DLD1 (cell line): Measurements from ENCODE around the gene CDPF1.

Experiments
- in situ Hi-C: cut with HindIII; loops from 2 replicates; pipeline ENCODE4 v1.10.0; 2017; ENCODE audit warnings: low sequenced_read_pairs

The CDPF1 gene

GRCh38 chr22:46250035-46250782 is at the start of gene CDPF1:
TSS of gene CDPF1 (minus strand) at chr22:46250293. CDS start at chr22:46248284, 2,009 bp downstream.
- in situ Hi-C loops: no loop called here

GRCh38 chr22:46299101-46299500 is 49.0 kb upstream of the CDPF1 start:
- in situ Hi-C loops: no loop called here

- in situ Hi-C loops: no loop called here
Observed at GRCh38 chr22:46297151-46297812, 47.2 kb upstream of the CDPF1 start.

- in situ Hi-C loops: no loop called here
Observed at GRCh38 chr22:46296257-46297150, 46.4 kb upstream of the CDPF1 start, which contains the start of gene GTSE1. TSS of gene GTSE1 (plus strand) at chr22:46296870. CDS start at chr22:46297401, 531 bp downstream.

GRCh38 chr22:46295277-46295971 is 45.3 kb upstream of the CDPF1 start:
- in situ Hi-C loops: no loop called here

- in situ Hi-C loops: no loop called here
Observed at GRCh38 chr22:46294784-46295183, 44.7 kb upstream of the CDPF1 start.

GRCh38 chr22:46293577-46294260 is 43.6 kb upstream of the CDPF1 start:
- in situ Hi-C loops: no loop called here

GRCh38 chr22:46292732-46293131 is 42.6 kb upstream of the CDPF1 start:
- in situ Hi-C loops: no loop called here

GRCh38 chr22:46292173-46292572 is 42.1 kb upstream of the CDPF1 start:
- in situ Hi-C loops: no loop called here

GRCh38 chr22:46290843-46291785 is 41.0 kb upstream of the CDPF1 start:
- in situ Hi-C loops: no loop called here

- in situ Hi-C loops: no loop called here
Observed at GRCh38 chr22:46290121-46290842, 40.2 kb upstream of the CDPF1 start.

GRCh38 chr22:46289244-46289891 is 39.3 kb upstream of the CDPF1 start:
- in situ Hi-C loops: no loop called here

GRCh38 chr22:46288846-46289243 is 38.8 kb upstream of the CDPF1 start:
- in situ Hi-C loops: no loop called here

- in situ Hi-C loops: no loop called here
Observed at GRCh38 chr22:46287873-46288751, 38.0 kb upstream of the CDPF1 start.

GRCh38 chr22:46286941-46287872 is 37.1 kb upstream of the CDPF1 start:
- in situ Hi-C loops: no loop called here

GRCh38 chr22:46286006-46286405 is 35.9 kb upstream of the CDPF1 start:
- in situ Hi-C loops: no loop called here
